Omental fat pad (tissue), 4 donors: ENCODE results near the gene DYSF. TPM values are rescaled to one million over a fixed set of nuclear protein-coding genes. Genes with fewer than 3 reads are reported as not detected.

Source experiments
- ATAC-seq: fragments of 150-250 bp; one replicate; pipeline ENCODE4 v1.9.1; 2016; ENCODE audit warnings: mild to moderate bottlenecking, moderate library complexity; ENCODE audit not compliant: low FRiP score
- DNase-seq: peaks from one replicate; pipeline ENCODE4 v3.0.0-alpha.2; 2019; ENCODE audit warnings: low spot score
- CTCF ChIP-seq, 3 donors: fragments of 450-650 bp; IDR thresholded peaks; one replicate each; pipeline ENCODE4 v1.5.1; 2016 to 2017; ENCODE audit warnings: antibody characterized with exemption in 3 of 3, mild to moderate bottlenecking in 3 of 3, moderate library complexity in 2 of 3
- total RNA-seq, 4 donors: library from RNA; depleted of rRNA; stranded (reverse); fragments of >200 nt; gene quantifications; one replicate each; pipeline ENCODE4 v1.1.0, GENCODE V29; 2016

The DYSF gene
- total RNA-seq, 4 donors from 2014 or later: 7.9 to 70.5 (median 17.8) TPM

- ATAC-seq: no peak
- DNase-seq: no peak
These were observed 123.8 kb downstream of the DYSF start for GRCh38 chr2:71577209-71577608.

DNA sequence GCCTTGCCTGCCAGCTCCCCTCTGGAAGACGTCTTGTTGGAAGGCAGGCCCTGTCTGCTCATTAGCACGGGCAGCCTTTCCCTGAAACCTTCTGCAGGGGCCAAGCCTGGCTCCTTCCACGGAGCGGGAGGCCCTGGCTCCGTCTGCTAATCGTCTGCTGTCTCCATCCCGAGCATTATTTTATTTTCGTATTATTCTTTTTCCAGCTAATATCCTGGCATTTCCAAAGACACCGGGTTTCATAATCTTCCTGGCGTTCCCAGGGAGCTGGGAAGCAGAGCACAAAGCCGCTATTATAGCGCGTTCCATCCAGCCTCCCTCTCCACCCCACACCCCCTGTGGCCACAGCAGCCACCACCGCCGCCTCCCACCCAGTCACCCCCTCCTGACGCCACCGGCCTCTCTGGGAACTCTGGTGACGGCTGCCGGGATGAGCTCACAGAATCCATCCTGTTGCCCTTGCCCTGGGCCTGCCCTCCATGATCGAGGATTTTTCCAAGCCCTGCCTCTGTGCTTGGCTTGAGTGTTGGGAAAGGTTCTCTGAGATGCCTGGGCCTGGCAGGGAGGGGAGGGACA lies 125.5 kb downstream of the DYSF start:
- ATAC-seq: no peak
- no peak for TF ChIP-seq CTCF (IDR thresholded peaks at IDR 0.05)
- no peak for DNase-seq

More at GRCh38 chr2:71577209-71577608, 123.8 kb downstream of the DYSF start:
- TF ChIP-seq CTCF (IDR thresholded peaks at IDR 0.05): no peak

DNA sequence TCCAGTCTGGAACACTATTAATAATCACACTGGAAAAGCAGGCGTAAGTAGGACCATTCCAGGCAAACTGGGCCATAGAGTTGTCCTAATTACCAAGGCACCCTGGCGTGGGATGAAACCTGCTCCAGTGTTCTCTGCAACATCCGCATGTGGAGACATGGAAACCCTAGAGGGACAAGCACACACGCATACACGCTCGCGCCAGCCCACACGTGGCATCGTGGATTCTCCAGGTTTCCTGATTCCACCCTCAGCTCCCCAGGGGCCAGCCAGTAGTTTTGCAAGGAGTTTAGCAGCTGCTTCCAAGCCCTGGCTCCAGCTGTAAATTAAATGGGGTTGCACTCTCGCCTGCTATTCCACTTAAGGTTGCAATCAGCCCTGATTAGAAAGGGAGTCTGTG lies 127.7 kb downstream of the DYSF start:
- no peak for TF ChIP-seq CTCF (IDR thresholded peaks at IDR 0.05)
- DNase-seq (no peak), ATAC-seq (no peak)

- no peak for TF ChIP-seq CTCF (IDR thresholded peaks at IDR 0.05)
- DNase-seq (no peak), ATAC-seq (no peak)
These were observed 130.5 kb downstream of the DYSF start for GRCh38 chr2:71583876-71584275.

- no peak for TF ChIP-seq CTCF (IDR thresholded peaks at IDR 0.05)
- DNase-seq (no peak), ATAC-seq (no peak)
These were observed 133.1 kb downstream of the DYSF start for GRCh38 chr2:71586471-71586870.

- TF ChIP-seq CTCF (IDR thresholded peaks at IDR 0.05): no peak
- DNase-seq: no peak
- no peak for ATAC-seq
These were observed 134.2 kb downstream of the DYSF start for GRCh38 chr2:71587509-71588073.

DNA sequence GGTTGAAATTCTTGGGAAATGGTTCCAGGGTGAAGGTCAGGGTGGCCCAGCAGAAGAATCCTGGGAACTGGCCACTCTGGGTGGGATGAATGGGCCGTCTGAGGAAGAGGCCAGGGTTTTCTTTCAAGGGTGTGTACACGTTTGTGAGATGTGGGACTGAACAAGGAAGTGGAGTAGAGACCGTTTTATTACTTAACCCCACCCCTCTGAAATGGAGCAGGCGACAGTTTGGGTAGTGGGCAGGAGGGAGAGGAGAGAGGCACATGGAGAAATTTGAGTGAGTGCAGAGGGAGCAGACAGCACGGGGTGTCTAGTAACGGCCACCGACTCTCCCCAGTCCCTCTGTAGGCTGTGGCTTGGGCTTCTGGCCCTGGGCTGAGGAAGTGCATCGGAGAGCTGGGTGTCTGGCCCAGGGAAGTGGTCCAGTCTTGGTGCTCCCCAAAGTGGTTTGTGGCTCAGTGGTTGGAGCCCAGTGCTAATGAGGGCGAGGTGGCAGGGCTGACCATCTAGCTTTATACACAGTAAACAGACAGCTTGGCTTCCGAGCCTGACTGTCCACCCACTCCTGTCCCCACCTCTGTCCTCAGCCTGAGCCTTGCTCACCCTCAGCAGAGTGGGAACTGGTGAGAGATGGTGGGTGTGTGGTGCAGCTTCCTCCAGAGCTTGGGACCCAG lies 135.3 kb downstream of the DYSF start:
- ATAC-seq (no peak), DNase-seq (no peak)
- no peak for TF ChIP-seq CTCF (IDR thresholded peaks at IDR 0.05)
